MM.1S (cell line): ENCODE measurements around the gene SNX7.

Source experiments
- CTCF ChIP-seq: fragments of 300-600 bp; sonication (generic); IDR thresholded peaks from 2 replicates; pipeline ENCODE4 v1.5.1; 2016; ENCODE audit warnings: antibody characterized with exemption, low read length, mixed read lengths
- EZH2 ChIP-seq: fragments of 300-600 bp; sonication (generic); optimal IDR thresholded peaks from 2 replicates; pipeline ENCODE3; 2017; ENCODE audit warnings: low read depth, mild to moderate bottlenecking, antibody characterized with exemption, low read length, mixed read lengths

- TF ChIP-seq CTCF (no peak), EZH2 (no peak)
Measured at GRCh38 chr1:98692482-98692881, 31.0 kb downstream of the SNX7 start.
